ENCODE data around the gene SUB1.
"Not testable (repeated sequence)": the region's sequence is repeated elsewhere in the genome, so short reads cannot be mapped to it uniquely, and the experiment has no call there.

Gene SUB1

GRCh38 chr5:32585446-32586275, at the start of gene SUB1:
SUB1 (plus strand) TSS chr5:32585557; CDS start chr5:32588513, 2,956 bp downstream.
- DNase-seq: peak; percentile 92

- no peak for DNase-seq
Observed at GRCh38 chr5:32536246-32536645, 49.1 kb upstream of the SUB1 start.

- DNase-seq: not testable (repeated sequence)
Observed at GRCh38 chr5:32537437-32538029, 47.8 kb upstream of the SUB1 start.

- DNase-seq: peak; percentile 30 to 39
Observed at GRCh38 chr5:32538031-32538547, 47.3 kb upstream of the SUB1 start.

- DNase-seq: no peak
Observed at GRCh38 chr5:32539981-32540845, 45.1 kb upstream of the SUB1 start.

- DNase-seq: no peak
Observed at GRCh38 chr5:32541241-32541640, 44.1 kb upstream of the SUB1 start.

GRCh38 chr5:32542216-32543059, 42.9 kb upstream of the SUB1 start:
- DNase-seq: no peak

- DNase-seq: no peak
Observed at GRCh38 chr5:32543291-32543690, 42.1 kb upstream of the SUB1 start.

- no peak for DNase-seq
Observed at GRCh38 chr5:32545102-32545800, 40.1 kb upstream of the SUB1 start.

- DNase-seq: no peak
Observed at GRCh38 chr5:32551194-32551593, 34.2 kb upstream of the SUB1 start.

- no peak for DNase-seq
Observed at GRCh38 chr5:32551865-32552264, 33.5 kb upstream of the SUB1 start.

GRCh38 chr5:32552491-32552890, 32.9 kb upstream of the SUB1 start:
- DNase-seq: not testable (repeated sequence)

GRCh38 chr5:32552936-32553335, 32.4 kb upstream of the SUB1 start:
- no peak for DNase-seq

GRCh38 chr5:32554181-32554780, 31.1 kb upstream of the SUB1 start:
- DNase-seq: not testable (repeated sequence)

- not testable (repeated sequence) for DNase-seq
Observed at GRCh38 chr5:32556543-32556942, 28.8 kb upstream of the SUB1 start.

GRCh38 chr5:32559411-32559810, 25.9 kb upstream of the SUB1 start:
- DNase-seq: no peak

GRCh38 chr5:32559921-32560320, 25.4 kb upstream of the SUB1 start:
- no peak for DNase-seq

- no peak for DNase-seq
Observed at GRCh38 chr5:32562056-32562455, 23.3 kb upstream of the SUB1 start.

- DNase-seq: no peak
Observed at GRCh38 chr5:32562843-32563242, 22.5 kb upstream of the SUB1 start.

- no peak for DNase-seq
Observed at GRCh38 chr5:32563614-32564013, 21.7 kb upstream of the SUB1 start.

- no peak for DNase-seq
Observed at GRCh38 chr5:32565145-32565544, 20.2 kb upstream of the SUB1 start.
